H1 (cell line): ENCODE measurements around the gene COL1A1. TPM values are rescaled to one million over a fixed set of nuclear protein-coding genes. Genes with fewer than 3 reads are reported as not detected.

Experiments
- CTCF ChIA-PET: fragments of 300-600 bp; sonication (Branson Sonifier 250); formaldehyde crosslinking; loops from one replicate; lab custom pipeline; 2021; ENCODE audit not compliant: partially characterized antibody; lab: Charles Lee
- POLR2A ChIA-PET: fragments of 300-600 bp; sonication (Branson Sonifier 250); formaldehyde crosslinking; loops from one replicate; lab custom pipeline; 2021; ENCODE audit warnings: inconsistent platforms; ENCODE audit not compliant: partially characterized antibody; lab: Charles Lee
- DNase-seq, 2 experiments: peaks; one replicate each; pipeline versions ENCODE4 v3.0.0 to v3.0.0-alpha.2; 2010 to 2022; ENCODE audit warnings: low spot score in 2 of 2, low read depth in 1 of 2, mixed read lengths in 1 of 2
- FAIRE-seq: peaks from 2 replicates; lab custom pipeline; 2011; peaks lifted over from hg19 to GRCh38; lab: Jason Lieb, UNC
- H2AFZ ChIP-seq: 2 replicates; pipeline ENCODE4 v1.8.1; 2012; ENCODE audit warnings: low read length, inconsistent platforms
- H2AK5ac ChIP-seq: 2 replicates; pipeline ENCODE4 v1.6.1; 2013; ENCODE audit warnings: low read depth, low read length
- H2BK120ac ChIP-seq: replicated peaks from 2 replicates; pipeline ENCODE3; 2013; ENCODE audit warnings: low read depth, low read length, inconsistent platforms
- H2BK12ac ChIP-seq: 2 replicates; pipeline ENCODE4 v1.6.1; 2013; ENCODE audit warnings: low read depth, low read length
- H2BK15ac ChIP-seq: 2 replicates; pipeline ENCODE4 v1.6.1; 2013; ENCODE audit warnings: low read length
- H2BK20ac ChIP-seq: 2 replicates; pipeline ENCODE4 v1.6.1; 2013; ENCODE audit warnings: low read length
- H2BK5ac ChIP-seq: 2 replicates; pipeline ENCODE4 v1.6.1; 2013; ENCODE audit warnings: low read depth, low read length
- H3K14ac ChIP-seq: 2 replicates; pipeline ENCODE4 v1.6.1; 2013; ENCODE audit warnings: inconsistent platforms; ENCODE audit not compliant: insufficient read length
- H3K18ac ChIP-seq: 2 replicates; pipeline ENCODE4 v1.6.1; 2013; ENCODE audit warnings: low read length; ENCODE audit errors: extremely low read depth
- H3K23ac ChIP-seq: 2 replicates; pipeline ENCODE4 v1.6.1; 2013; ENCODE audit warnings: inconsistent platforms; ENCODE audit not compliant: insufficient read length
- H3K23me2 ChIP-seq: 2 replicates; pipeline ENCODE4 v1.6.1; 2013; ENCODE audit warnings: low read depth, low read length
- H3K27ac ChIP-seq: 2 replicates; pipeline ENCODE4 v1.6.1; 2011; ENCODE audit warnings: low read depth, low read length, inconsistent platforms
- H3K27me3 ChIP-seq, 4 experiments: replicated peaks in 1 of 4; 1 replicate in 1 of 4; 2 replicates in 3 of 4; pipeline versions ENCODE4 v1.6.1 to v1.8.1; 2011 to 2013; ENCODE audit warnings: low read length in 3 of 4, mild to moderate bottlenecking in 3 of 4, inconsistent platforms in 2 of 4, mixed read lengths in 2 of 4, moderate library complexity in 1 of 4; ENCODE audit not compliant: control insufficient read depth in 3 of 4, insufficient read depth in 3 of 4; ENCODE audit errors: extremely low read depth in 1 of 4
- H3K36me3 ChIP-seq, 4 experiments: 2 replicates each; pipeline versions ENCODE4 v1.6.1 to v1.8.1; 2011 to 2013; ENCODE audit warnings: mild to moderate bottlenecking in 4 of 4, low read length in 3 of 4, moderate library complexity in 2 of 4, control low read depth in 1 of 4, inconsistent platforms in 1 of 4; ENCODE audit not compliant: insufficient read depth in 4 of 4, control insufficient read depth in 2 of 4
- H3K4ac ChIP-seq: replicated peaks from 2 replicates; pipeline ENCODE3; 2013; ENCODE audit warnings: low read length, low read depth, mixed read lengths, inconsistent platforms; ENCODE audit not compliant: insufficient read length
- H3K4me1 ChIP-seq, 4 experiments: replicated peaks in 1 of 4; 1 replicate in 1 of 4; 2 replicates in 3 of 4; pipeline versions ENCODE4 v1.6.1 to v1.8.1; 2011 to 2013; ENCODE audit warnings: low read length in 3 of 4, inconsistent platforms in 2 of 4, mixed read lengths in 1 of 4; ENCODE audit not compliant: insufficient read depth in 4 of 4, control insufficient read depth in 3 of 4
- H3K4me2 ChIP-seq, 2 experiments: 2 replicates each; pipeline versions ENCODE4 v1.6.1 to v1.8.1; 2011 to 2013; ENCODE audit warnings: low read depth in 2 of 2, low read length in 2 of 2, control low read depth in 1 of 2, inconsistent platforms in 1 of 2, mild to moderate bottlenecking in 1 of 2; ENCODE audit not compliant: insufficient read depth in 1 of 2
- H3K4me3 ChIP-seq, 4 experiments: fragments of 200-600, 300-600 bp in 1 of 4; sonication (generic), shearing (Covaris generic), sonication (Bioruptor Twin) in 1 of 4; 2 replicates each; pipeline versions ENCODE4 v1.5.1 to v1.8.1; 2011 to 2016; ENCODE audit warnings: low read length in 4 of 4, low read depth in 3 of 4, control low read depth in 2 of 4, inconsistent platforms in 2 of 4, mild to moderate bottlenecking in 2 of 4, mixed read lengths in 1 of 4, moderate library complexity in 1 of 4; ENCODE audit not compliant: insufficient read depth in 2 of 4; ENCODE audit errors: extremely low read depth in 1 of 4
- H3K56ac ChIP-seq: replicated peaks from 2 replicates; pipeline ENCODE3; 2013; ENCODE audit warnings: low read depth, mild to moderate bottlenecking, mixed read lengths, low read length, inconsistent platforms; ENCODE audit not compliant: insufficient read length
- H3K79me1 ChIP-seq: 2 replicates; pipeline ENCODE4 v1.6.1; 2013; ENCODE audit warnings: low read depth, low read length, control low read depth
- H3K79me2 ChIP-seq, 2 experiments: 2 replicates each; pipeline versions ENCODE4 v1.6.1 to v1.8.1; 2012 to 2013; ENCODE audit warnings: low read length in 2 of 2, mild to moderate bottlenecking in 2 of 2, inconsistent platforms in 1 of 2; ENCODE audit not compliant: insufficient read depth in 2 of 2, control insufficient read depth in 1 of 2
- H3K9ac ChIP-seq, 4 experiments: replicated peaks in 1 of 4; 1 replicate in 1 of 4; 2 replicates in 3 of 4; pipeline versions ENCODE4 v1.6.1 to v1.8.1; 2011 to 2013; ENCODE audit warnings: low read depth in 3 of 4, low read length in 3 of 4, control low read depth in 2 of 4, mild to moderate bottlenecking in 2 of 4, moderate library complexity in 2 of 4, inconsistent platforms in 1 of 4; ENCODE audit errors: extremely low read depth in 1 of 4
- H3K9me3 ChIP-seq, 2 experiments: 2 replicates each; pipeline versions ENCODE4 v1.6.1 to v1.8.1; 2012 to 2013; ENCODE audit warnings: mild to moderate bottlenecking in 2 of 2, moderate library complexity in 2 of 2, control low read depth in 1 of 2, inconsistent platforms in 1 of 2, low read depth in 1 of 2, low read length in 1 of 2, mixed read lengths in 1 of 2; ENCODE audit not compliant: insufficient read depth in 2 of 2
- H4K20me1 ChIP-seq, 2 experiments: replicated peaks in 1 of 2; 2 replicates each; pipeline versions ENCODE3 to v1.8.1; 2011 to 2013; ENCODE audit warnings: inconsistent platforms in 2 of 2, low read length in 2 of 2, mild to moderate bottlenecking in 1 of 2; ENCODE audit not compliant: insufficient read depth in 2 of 2, control insufficient read depth in 1 of 2
- H4K5ac ChIP-seq: 2 replicates; pipeline ENCODE4 v1.6.1; 2013; ENCODE audit warnings: low read length, low read depth, mixed read lengths, inconsistent platforms; ENCODE audit not compliant: insufficient read length
- H4K8ac ChIP-seq: 2 replicates; pipeline ENCODE4 v1.8.0; 2013; ENCODE audit warnings: mild to moderate bottlenecking, moderate library complexity, low read length, inconsistent platforms; ENCODE audit not compliant: insufficient read depth; ENCODE audit errors: extremely low read depth
- H4K91ac ChIP-seq: replicated peaks from 2 replicates; pipeline ENCODE3; 2013; ENCODE audit warnings: low read length, mixed read lengths, inconsistent platforms; ENCODE audit not compliant: insufficient read length
- ATF3 ChIP-seq: IDR thresholded peaks from 2 replicates; pipeline ENCODE4 v1.6.1; 2011; ENCODE audit warnings: low read depth, mild to moderate bottlenecking, low read length; ENCODE audit not compliant: insufficient read depth
- BACH1 ChIP-seq: IDR thresholded peaks from 2 replicates; pipeline ENCODE4 v1.6.1; 2012; ENCODE audit warnings: low read length, improper control_type of control experiment
- CTCF ChIP-seq, 3 experiments: IDR thresholded peaks; 1 replicate in 2 of 3; 2 replicates in 1 of 3; pipeline versions ENCODE4 v1.5.1 to v1.6.1; 2011; ENCODE audit warnings: low read length in 3 of 3, mild to moderate bottlenecking in 3 of 3, inconsistent platforms in 2 of 3, low read depth in 1 of 3, moderate library complexity in 1 of 3; ENCODE audit not compliant: insufficient read depth in 1 of 3; ENCODE audit errors: control extremely low read depth in 1 of 3
- PHF8 ChIP-seq: fragments of 200-600 bp; sonication (generic); conservative IDR thresholded peaks from 2 replicates; pipeline ENCODE4 v1.7.1; 2012; ENCODE audit warnings: low read depth, mild to moderate bottlenecking, inconsistent platforms, low read length, moderate library complexity
- SAP30 ChIP-seq: fragments of 300-600 bp; sonication (generic); IDR thresholded peaks from 2 replicates; pipeline ENCODE4 v1.7.1; 2012; ENCODE audit warnings: low read length, moderate library complexity, mild to moderate bottlenecking, inconsistent platforms; ENCODE audit not compliant: insufficient read depth, insufficient replicate concordance
- SP4 ChIP-seq: IDR thresholded peaks from 2 replicates; pipeline ENCODE4 v1.6.1; 2012; ENCODE audit warnings: low read length, inconsistent platforms
- TCF12 ChIP-seq: IDR thresholded peaks from 2 replicates; pipeline ENCODE4 v1.6.1; 2011; ENCODE audit warnings: low read depth, mild to moderate bottlenecking, low read length
- WGBS, 2 experiments: shearing (Covaris generic) in 1 of 2; methylation state at CpG; one replicate each; pipeline versions ENCODE4 v1.1.6 to v1.1.7; 2013 to 2015; ENCODE audit warnings: low lambda C conversion rate in 2 of 2, mixed read lengths in 2 of 2, inconsistent platforms in 1 of 2, low coverage in 1 of 2, missing lambda C conversion rate in 1 of 2; ENCODE audit not compliant: insufficient replicate concordance in 2 of 2, insufficient coverage in 1 of 2, insufficient read length in 1 of 2; ENCODE audit errors: extremely low coverage in 1 of 2, missing lambda C conversion rate in 1 of 2; 5-methylcytosine and 5-hydroxymethylcytosine counted together
- polyA plus RNA-seq, 7 experiments: library from polyadenylated mRNA; depleted of rRNA in 3 of 7; stranded (reverse) in 5 of 7; unstranded in 2 of 7; fragments of >200 nt in 5 of 7; fragments of 200-250 nt in 2 of 7; gene quantifications; 1 replicate in 5 of 7; 2 replicates in 1 of 7; 4 replicates in 1 of 7; pipeline versions ENCODE4 v1.2.1 to v1.2.3, GENCODE V29; 2011 to 2013; ENCODE audit warnings: missing spikeins in 2 of 7, mixed read lengths in 2 of 7
- total RNA-seq: library from RNA; stranded (reverse); fragmentation: NEBNext Ultra II Directional; extraction: Animal tissue kit (Norgen Biotek cat#: 25700); gene quantifications from 2 replicates; pipeline ENCODE4 v1.2.1, GENCODE V29; 2021

The COL1A1 gene
- total and polyA plus RNA-seq, 2 of the 8 experiments (the other 6 are each of a cell fraction or from before 2014, with no cell fraction given), result 14.1 to 80.4 TPM

GRCh38 chr17:50219342-50219741 lies 17.9 kb upstream of the COL1A1 start:
- Histone ChIP-seq H3K36me3 (no peaks in the 10 kb centered on the region), H2BK120ac (no peak overlapping the region), H3K9ac (no peak overlapping the region), H3K56ac (no peak overlapping the region), H4K91ac (no peak overlapping the region), H3K4me3 (no peak overlapping the region), H3K14ac (no peak overlapping the region), H3K18ac (no peak overlapping the region), H3K23me2 (no peaks in the 10 kb centered on the region), H3K27me3 (no peaks in the 10 kb centered on the region), H2BK5ac (no peak overlapping the region), H3K79me1 (no peaks in the 10 kb centered on the region), H2BK15ac (no peak overlapping the region), H3K79me2 (no peaks in the 10 kb centered on the region), H3K4me2 (no peak overlapping the region), H4K20me1 (no peaks in the 10 kb centered on the region), H3K27ac (no peak overlapping the region), H3K4me1 (peaks cover 2 to 7% (median 6%) of the 10 kb centered on the region in 4 experiments; a peak in 6 of 7 replicates), H2AK5ac (no peak overlapping the region), H2BK12ac (no peak overlapping the region), H2BK20ac (no peak overlapping the region), H4K8ac (no peak overlapping the region), H2AFZ (no peak overlapping the region), H3K4ac (no peak overlapping the region), H4K5ac (no peak overlapping the region), H3K23ac (no peak overlapping the region), H3K9me3 (no peaks in the 10 kb centered on the region)
- ChIA-PET POLR2A (interaction anchor here (1.3 to 1.5 kb wide), 2 partner anchors 12 to 14 kb away, joined by 4 to 5 read pairs; no protein-coding TSS in a partner anchor), CTCF (interaction anchor here (1.5 to 24.4 kb wide), 5 partner anchors 8 to 62 kb away, joined by 4 to 1349 read pairs (median 6); partner anchors contain the start of genes COL1A1 and TMEM92)
- DNase-seq (no peak), FAIRE-seq (no peak)
- 69% methylated on average over 5 of the region's 5 CpGs; no CpG with 5 or more reads in 1 of the 2 experiments for WGBS, 2 experiments
- TF ChIP-seq SP4, result no peak
- TF ChIP-seq PHF8, result no peak
- TF ChIP-seq CTCF (IDR thresholded peaks at IDR 0.05; ENCODE audit: control extremely low read depth in 1 of 3, insufficient read depth in 1 of 3, low read depth in 1 of 3, low read length in 3 of 3), result no peak
- TF ChIP-seq SAP30, result no peak
- TF ChIP-seq ATF3, result no peak
- no peak for TF ChIP-seq TCF12
- TF ChIP-seq BACH1, result no peak
